ENCODE measurements around the gene MYO3B.

DNA sequence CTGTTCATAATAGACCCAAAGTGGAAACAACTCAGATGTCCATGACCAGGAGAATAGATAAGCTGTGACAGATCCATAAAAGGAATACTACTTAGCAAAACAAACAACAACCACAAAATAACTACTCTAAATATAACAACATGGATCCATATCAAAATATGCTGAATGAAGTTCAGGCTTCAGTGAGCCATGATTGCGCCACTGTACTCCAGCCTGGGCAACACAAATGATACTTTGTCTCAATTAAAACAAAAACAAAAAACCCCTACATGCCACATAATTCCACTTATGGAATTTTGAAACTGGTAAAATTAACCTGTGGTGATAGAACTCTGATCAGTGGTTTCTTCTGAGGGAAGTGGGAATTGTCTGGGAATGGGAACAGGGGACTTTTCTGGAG is 11.2 kb upstream of the MYO3B start:
- TF ChIP-seq, protein P1, sequence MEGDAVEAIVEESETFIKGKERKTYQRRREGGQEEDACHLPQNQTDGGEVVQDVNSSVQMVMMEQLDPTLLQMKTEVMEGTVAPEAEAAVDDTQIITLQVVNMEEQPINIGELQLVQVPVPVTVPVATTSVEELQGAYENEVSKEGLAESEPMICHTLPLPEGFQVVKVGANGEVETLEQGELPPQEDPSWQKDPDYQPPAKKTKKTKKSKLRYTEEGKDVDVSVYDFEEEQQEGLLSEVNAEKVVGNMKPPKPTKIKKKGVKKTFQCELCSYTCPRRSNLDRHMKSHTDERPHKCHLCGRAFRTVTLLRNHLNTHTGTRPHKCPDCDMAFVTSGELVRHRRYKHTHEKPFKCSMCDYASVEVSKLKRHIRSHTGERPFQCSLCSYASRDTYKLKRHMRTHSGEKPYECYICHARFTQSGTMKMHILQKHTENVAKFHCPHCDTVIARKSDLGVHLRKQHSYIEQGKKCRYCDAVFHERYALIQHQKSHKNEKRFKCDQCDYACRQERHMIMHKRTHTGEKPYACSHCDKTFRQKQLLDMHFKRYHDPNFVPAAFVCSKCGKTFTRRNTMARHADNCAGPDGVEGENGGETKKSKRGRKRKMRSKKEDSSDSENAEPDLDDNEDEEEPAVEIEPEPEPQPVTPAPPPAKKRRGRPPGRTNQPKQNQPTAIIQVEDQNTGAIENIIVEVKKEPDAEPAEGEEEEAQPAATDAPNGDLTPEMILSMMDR (conservative IDR thresholded peaks at IDR 0.05): no peak
- no peak for TF ChIP-seq ZFX (IDR thresholded peaks at IDR 0.05)
